ENCODE data around the gene LPO.

Gene LPO

DNA sequence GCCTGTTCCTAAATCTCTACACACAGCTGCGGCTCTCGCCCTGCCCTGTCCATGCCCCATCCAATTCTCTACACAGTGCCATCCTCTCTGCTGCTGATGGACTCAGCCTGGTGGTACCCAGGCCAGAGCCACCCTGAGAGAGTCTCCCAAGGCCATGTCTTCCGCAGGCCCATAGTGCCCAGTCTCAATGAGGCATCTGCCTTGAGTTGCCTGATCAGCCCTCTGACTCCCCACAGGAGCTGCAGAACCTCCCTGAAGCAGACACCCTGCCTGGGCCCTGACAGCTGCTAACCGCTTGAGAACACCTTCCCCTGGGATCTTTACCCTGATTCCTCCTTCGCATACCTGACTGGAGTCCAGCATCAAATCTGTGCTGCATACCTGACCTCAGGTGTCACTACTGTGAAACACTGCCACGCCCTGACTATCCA is 76.9 kb downstream of the LPO start:
- DNase-seq (ENCODE audit: low spot score): no peak
- Mint-ChIP-seq H3K27me3 (ENCODE audit: low read depth) (no peaks in the 10 kb centered on the region), H3K27ac (no peak overlapping the region), H3K4me1 (ENCODE audit: low read depth) (peaks cover 9% of the 10 kb centered on the region), H3K4me3 (no peak overlapping the region), H3K9me3 (no peaks in the 10 kb centered on the region), H3K36me3 (ENCODE audit: low read depth) (peaks cover 28% of the 10 kb centered on the region)

- peaks cover 9% of the 10 kb centered on the region for H3K4me1 Mint-ChIP-seq (ENCODE audit: low read depth)
- H3K9me3 Mint-ChIP-seq: no peaks in the 10 kb centered on the region
- no peak for DNase-seq (ENCODE audit: low spot score)
- H3K4me3 Mint-ChIP-seq: no peak overlapping the region
- peaks cover 28% of the 10 kb centered on the region for H3K36me3 Mint-ChIP-seq (ENCODE audit: low read depth)
- H3K27ac Mint-ChIP-seq: no peak overlapping the region
- no peaks in the 10 kb centered on the region for H3K27me3 Mint-ChIP-seq (ENCODE audit: low read depth)
Measured at GRCh38 chr17:58315750-58316149, 77.4 kb downstream of the LPO start.

DNA sequence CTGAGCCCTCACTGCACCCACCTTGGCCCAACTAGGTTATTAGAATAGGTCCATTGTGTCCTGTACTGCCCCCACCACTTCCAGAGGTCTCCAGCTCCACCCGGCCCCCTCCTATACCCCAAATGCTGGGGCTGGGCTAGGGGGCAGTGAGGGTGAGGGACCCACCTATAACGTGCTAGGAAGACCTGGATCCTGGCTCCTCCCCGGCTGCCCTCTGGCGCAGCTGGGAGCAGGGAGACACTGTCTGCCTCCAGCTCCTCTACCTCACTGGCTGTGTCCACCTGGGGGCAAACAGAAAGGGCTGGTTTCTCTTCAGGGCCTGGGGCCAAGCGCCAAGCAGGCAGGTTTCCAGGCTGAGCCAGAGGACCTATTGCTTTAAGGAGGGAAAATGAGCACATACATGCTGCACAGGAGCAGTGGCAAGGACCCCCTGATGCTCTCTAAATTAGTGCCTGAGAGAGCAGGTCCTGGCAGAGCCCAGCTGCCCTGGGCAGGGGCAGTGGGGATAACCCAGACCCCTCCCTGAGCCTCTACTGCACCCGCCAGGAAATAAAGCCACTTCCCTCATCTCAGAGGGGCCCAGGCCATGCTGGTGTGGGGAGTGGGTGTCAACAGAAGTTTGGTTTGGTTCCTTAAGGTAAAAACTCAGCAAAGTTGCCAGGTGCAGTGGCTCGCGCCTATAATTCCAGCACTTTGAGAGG is 78.0 kb downstream of the LPO start:
- no peak overlapping the region for H3K4me3 Mint-ChIP-seq
- peaks cover 28% of the 10 kb centered on the region for H3K36me3 Mint-ChIP-seq (ENCODE audit: low read depth)
- H3K9me3 Mint-ChIP-seq: no peaks in the 10 kb centered on the region
- peak overlapping the region; percentile 31 for H3K27ac Mint-ChIP-seq
- DNase-seq (ENCODE audit: low spot score): no peak
- H3K4me1 Mint-ChIP-seq (ENCODE audit: low read depth): peaks cover 9% of the 10 kb centered on the region
- no peaks in the 10 kb centered on the region for H3K27me3 Mint-ChIP-seq (ENCODE audit: low read depth)

DNA sequence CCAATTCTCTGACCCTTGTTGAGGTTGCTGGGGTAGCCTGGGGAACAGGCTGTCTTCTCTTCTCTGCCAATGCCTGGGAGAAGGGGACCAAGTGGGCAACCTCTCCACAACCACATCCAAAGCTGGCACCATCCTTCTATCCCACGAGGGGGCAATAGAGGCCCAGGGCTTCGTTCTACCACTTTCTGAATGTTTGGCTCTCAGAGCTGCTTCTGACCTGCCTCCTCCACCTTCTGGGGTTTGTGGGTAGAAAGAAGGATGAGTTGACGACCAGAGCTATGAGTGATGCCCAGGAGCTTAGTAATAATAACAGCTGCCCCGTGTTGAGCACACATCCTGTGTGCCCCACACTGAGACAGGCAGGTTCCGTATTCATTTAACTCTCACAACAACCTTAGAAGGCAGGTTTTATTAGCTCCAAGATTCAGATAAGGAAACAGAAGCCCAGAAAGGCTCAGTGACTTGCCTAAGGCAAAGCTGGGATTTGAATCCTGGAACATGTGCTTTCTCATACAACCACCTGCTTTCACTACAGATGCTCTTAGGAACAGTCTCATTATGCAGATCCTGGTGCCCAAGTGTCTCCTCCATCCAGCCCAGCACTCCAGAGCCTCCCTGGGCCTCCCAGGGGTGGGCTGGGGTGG is 79.2 kb downstream of the LPO start:
- H3K27ac Mint-ChIP-seq: peak overlapping the region; percentile 66
- no peaks in the 10 kb centered on the region for H3K9me3 Mint-ChIP-seq
- peak; percentile 78 for DNase-seq (ENCODE audit: low spot score)

GRCh38 chr17:58318065-58318481 is 79.7 kb downstream of the LPO start:
- H3K36me3 Mint-ChIP-seq (ENCODE audit: low read depth): peaks cover 32% of the 10 kb centered on the region
- peaks cover 9% of the 10 kb centered on the region for H3K4me1 Mint-ChIP-seq (ENCODE audit: low read depth)
- H3K4me3 Mint-ChIP-seq: no peak overlapping the region
- H3K27ac Mint-ChIP-seq: peak overlapping the region; percentile 38
- DNase-seq (ENCODE audit: low spot score): no peak
- H3K9me3 Mint-ChIP-seq: no peaks in the 10 kb centered on the region
- H3K27me3 Mint-ChIP-seq (ENCODE audit: low read depth): no peaks in the 10 kb centered on the region

More for the DNA sequence above, 79.2 kb downstream of the LPO start:
- Mint-ChIP-seq H3K27me3 (ENCODE audit: low read depth) (no peaks in the 10 kb centered on the region), H3K36me3 (ENCODE audit: low read depth) (peaks cover 34% of the 10 kb centered on the region), H3K4me3 (peak overlapping the region; percentile 22), H3K4me1 (ENCODE audit: low read depth) (peaks cover 9% of the 10 kb centered on the region)
